NCI-H2227 treated with DMSO at 0.1 percent for 48 hours (cell line): Measurements from ENCODE around the gene PATJ.
"Not testable (repeated sequence)": the region's sequence is repeated elsewhere in the genome, so short reads cannot be mapped to it uniquely, and the experiment has no call there.

Source experiments
- DNase-seq: peaks from one replicate; lab custom pipeline; 2025; lab: John Stamatoyannopoulos, UW

PATJ gene

DNA sequence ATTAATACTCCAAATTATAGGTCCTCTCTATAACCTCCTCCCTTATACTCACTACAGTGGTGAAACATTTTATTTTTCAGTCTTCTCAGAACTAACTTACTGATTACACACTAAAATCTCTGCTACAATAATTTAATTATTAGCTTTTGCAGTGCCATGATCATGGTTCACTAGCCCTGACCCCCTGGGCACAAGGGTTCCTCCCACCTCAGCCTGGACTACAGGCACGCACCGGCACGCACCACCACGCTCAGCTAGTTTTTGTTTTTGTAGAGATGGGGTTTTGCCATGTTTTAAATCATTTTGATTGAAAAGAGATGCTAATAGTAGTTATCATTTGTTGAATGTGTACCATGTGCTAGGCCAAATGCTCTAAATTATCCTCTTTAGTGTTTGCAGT is 6.3 kb downstream of the PATJ start:
- peak; percentile 22 for DNase-seq

DNA sequence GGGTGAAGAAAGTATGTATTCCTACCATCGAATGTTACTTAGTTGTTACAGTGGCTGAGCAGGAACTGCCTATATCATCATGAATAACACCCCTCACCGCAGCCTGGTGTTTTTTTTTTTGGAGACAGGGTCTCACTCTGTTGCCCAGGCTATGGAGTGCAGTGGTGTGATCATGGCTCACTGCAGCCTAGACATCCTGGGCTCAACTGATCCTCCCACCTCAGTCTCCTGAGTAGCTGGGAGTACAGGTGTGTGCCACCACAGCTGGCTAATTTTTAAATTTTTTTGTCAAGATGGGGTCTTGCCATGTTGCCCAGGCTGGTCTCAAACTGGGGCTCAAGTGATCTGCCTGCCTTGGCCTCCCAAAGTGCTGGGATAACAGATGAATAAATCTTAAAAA is 7.3 kb downstream of the PATJ start:
- no peak for DNase-seq

DNA sequence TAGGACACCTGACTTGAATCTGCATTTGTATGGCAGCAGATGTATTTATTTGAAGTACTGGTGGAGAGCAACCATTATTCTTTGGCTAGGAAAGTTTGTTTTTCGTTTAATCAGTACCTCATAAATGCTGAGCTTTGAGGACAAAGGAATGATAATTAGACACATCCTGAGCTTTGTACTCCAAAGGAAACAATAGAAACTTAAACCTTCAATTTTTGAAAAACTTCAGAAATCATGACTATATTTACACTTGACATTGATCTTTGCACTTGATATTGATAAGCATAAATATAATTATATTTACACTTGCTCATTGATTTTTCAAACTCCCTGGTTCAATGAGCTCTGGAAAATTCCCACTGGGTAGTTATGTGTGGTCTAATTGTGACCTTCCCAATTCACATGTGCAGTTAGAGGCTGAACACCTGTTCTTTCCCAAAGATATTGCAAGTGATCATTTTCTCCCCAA is 10.7 kb downstream of the PATJ start:
- no peak for DNase-seq

DNA sequence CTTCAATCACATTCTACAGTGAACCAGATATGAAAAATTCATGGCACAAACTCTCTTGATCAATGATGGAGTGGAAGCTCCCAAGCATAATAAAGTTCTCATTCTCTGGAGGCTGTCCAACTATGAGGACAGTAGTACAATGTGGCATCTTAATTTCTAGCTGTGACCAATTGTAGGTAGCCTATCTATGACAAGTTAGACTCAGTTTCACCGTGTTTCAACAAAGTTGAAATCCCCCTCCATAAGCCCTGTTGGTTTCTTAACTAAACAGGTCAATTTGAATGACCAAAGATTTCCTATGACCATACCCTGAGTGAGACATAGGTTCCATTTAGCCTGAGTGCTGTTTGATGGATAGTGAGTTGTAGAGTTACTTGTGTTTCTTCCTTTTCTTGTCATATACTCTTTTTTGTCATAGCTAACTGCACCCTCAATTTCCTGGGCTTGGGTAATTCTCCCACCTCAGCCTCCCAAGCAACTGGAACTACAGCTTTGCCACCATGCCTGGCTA is 11.8 kb downstream of the PATJ start:
- no peak for DNase-seq

DNA sequence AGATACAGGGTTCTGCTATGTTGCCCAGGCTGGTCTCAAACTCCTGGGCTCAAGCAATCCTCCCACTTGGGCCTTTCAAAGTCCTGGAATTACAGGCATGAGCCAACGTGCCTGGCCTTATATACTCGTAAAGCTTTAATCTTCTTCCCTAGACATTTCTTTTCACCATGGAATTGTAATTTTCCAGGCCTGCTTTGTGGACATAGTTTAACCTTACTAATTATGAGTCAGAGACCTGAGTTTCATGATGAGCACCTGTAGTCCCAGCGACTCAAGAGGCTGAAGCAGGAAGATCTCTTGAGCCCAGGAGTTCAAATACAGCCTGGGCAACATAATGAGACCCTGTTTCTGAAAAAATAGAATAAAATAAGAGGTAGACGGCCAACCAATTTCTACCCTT is 12.3 kb downstream of the PATJ start:
- DNase-seq, result no peak

DNA sequence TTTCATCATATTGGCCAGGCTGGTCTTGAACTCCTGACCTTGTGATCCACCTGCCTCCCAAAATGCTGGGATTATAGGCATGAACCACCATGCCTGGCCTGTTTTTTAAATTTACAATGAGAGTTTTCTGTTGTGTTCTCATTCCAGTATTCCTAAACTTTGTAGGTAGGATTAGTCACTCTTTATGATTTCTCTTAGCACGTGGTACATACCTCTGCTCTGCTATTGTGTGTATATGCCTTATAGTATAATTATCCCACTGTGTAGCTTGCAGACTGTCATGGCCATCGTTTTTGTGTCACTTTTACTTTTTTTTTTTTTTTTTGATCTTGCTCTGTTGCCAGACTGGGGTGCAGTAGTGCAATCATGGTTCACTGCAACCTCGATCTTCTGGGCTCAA is 14.5 kb downstream of the PATJ start:
- no peak for DNase-seq

DNA sequence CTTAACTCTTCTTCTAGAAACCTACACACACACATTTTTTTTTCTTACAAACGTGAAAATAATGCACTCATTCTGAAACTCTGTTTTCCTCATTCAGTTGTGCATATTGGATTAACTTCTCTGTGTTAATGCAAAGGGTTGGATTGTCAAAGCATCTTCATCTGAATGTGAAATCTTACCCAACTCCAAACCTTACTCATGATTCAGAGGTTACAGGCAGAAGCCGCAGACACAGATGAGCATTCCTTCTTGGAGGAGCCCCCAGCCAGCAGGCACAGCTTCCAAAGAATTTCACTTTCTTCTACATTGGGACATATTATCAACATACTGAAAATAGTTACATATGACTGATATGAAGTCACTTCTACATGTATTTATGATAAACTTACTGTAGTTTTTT is 15.7 kb downstream of the PATJ start:
- no peak for DNase-seq

DNA sequence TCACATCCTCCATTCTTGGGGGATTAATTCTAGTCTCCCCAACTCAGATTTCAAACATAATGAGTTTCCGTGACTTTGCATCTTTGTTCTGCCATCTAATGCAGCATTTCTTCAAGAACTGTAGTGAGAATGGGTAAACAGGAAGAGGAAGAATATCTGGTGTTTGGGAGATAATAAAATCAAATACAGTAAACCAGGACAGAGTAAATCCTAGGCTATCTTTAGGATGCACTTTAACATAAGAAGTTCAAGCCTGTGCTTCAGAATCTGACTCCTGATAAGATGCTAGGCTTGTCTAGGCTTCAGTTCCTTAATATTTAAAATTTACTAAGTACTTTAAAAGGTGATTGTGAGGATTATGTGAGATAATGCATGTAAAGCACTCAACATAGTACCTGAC is 27.9 kb downstream of the PATJ start:
- DNase-seq, result no peak

DNA sequence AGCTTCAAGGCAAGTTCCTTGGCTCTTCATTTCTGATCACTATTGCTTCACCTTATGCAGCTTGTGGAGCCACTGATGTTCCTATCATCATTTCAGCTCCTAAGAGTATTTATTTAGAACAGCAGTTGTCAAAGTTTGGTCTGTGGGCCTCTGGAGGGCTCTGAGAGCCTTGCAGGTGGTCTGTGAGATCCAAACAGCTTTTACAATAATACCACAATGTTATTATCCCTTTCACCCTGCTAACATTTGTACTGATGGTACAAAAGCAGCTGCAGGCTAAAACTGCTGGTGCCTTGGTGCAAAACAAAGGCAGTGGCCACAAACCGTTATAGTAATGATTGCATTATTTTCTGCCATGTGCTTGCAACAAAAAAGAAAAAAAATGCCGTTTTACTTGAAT is 33.8 kb downstream of the PATJ start:
- peak; percentile 24 for DNase-seq

DNA sequence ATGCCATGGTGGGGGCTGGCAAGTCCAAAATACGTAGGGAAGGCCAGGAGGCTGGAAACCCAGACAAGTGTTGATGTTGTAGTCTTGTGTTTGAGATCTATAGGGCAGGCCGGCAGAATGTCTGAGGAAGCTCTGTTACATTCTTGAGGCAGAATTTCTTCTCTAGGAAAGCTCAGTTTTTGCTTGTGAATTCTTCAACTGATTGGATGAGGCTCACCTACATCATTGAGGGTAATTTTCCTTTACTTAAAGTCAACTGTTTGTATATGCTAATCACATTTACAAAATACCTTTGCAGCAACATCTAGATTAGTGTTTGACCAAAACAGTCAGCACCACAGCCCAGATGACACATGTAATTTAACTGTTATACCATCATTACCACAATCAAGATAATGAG is 37.0 kb downstream of the PATJ start:
- no peak for DNase-seq

DNA sequence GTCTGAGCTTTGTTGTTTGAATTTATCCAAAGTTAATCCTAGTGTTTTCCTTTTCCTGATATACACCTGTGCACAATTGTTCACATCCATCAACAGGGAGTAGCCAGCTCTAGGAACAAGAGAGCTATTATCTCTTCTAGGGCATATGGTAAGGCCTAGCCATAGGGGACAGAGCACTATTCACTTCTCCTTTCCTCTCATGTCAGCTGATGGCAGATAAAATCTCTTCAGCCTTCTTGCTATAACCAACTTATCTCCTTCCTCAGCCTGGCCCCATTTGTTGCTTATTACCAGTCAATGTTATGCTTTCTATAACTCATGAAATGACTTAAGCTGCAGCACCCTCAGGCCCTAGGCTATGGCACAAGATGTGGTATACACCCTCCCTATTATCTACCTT is 38.9 kb downstream of the PATJ start:
- DNase-seq, result no peak

DNA sequence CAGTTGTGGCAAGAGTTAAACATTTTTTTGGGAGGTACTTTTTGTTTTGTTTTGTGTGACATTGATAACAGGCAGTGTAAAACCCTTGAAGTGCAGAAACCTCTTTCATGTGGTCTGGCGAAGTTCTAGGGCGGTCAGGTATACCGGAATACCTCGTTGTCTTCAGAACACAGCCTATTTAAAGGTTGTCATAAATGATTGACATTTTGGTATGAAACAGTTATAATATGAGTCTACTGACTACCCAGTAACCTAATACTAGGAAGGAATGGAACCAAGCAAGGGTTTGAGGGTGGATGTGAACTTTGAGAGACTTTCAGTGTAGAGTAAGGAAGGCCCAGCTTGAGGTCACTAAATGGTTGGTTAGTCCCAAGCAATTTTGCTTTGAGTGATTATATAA is 40.5 kb downstream of the PATJ start:
- no peak for DNase-seq

DNA sequence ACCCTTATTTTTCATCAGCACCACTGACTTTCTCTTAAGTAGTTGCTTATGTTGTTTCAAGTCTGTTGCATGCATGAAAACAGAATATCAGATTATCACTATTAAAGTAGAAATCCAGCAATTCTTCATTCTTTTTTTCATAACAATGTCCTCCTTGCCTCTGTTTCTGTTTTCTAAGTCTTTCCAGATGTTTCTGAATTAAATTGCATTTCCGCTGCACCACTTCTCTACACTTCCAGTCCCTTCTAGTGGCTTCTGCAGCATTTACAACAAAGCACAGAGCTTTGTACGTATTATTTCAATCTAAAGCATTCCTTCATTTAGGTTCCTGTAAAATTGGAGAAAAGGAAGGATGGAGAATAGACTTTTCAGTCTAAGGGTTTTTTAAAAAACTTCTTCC is 42.4 kb downstream of the PATJ start:
- DNase-seq, result no peak

DNA sequence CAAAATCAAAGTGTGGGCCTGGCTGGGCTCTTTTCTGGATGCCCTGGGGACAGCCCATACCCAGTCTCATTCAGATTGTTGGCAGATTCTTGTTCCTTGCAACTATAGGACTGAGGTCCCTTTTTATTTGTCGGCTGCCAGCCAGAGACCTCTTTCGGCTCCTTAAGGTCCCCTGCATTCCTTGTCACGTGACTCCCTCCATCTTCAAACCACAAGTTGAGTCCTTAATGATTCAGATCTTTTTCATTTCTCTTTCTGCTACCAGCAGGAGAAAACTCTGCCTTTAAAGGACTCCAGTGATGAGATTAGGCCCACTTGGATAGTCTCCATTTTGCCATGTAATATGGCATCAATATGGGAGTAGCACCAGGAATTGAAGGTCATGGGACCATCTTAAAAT is 48.6 kb downstream of the PATJ start:
- no peak for DNase-seq

DNA sequence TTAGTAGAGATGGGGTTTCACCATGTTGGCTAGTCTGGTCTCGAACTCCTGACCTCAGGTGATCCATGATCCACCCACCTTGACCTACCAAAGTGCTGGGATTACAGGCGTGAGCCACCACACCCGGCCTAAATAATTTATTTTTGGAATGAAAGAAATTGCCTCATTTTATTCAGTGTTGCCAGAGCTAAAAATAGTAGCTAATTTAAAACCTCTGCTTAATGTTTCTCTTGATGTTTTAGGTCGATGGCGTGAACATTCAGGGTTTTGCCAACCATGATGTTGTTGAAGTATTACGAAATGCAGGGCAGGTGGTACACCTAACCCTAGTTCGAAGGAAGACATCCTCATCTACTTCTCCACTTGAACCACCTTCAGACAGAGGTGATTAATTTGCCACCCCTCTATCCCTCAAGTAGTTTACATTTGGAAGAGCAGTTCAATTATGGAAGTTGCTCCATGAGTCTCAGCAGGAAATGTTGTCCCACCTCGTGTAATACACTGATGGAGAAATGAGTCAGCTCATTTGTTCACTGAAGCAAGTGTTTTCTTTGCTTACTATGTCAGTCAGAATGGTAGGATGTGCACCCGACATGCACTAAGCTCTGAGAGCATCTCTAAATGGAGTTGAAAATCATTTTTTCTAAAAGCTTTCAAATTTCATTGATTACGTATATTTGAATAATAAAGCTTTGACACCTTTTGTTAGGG is 54.9 kb downstream of the PATJ start:
- DNase-seq, result no peak

DNA sequence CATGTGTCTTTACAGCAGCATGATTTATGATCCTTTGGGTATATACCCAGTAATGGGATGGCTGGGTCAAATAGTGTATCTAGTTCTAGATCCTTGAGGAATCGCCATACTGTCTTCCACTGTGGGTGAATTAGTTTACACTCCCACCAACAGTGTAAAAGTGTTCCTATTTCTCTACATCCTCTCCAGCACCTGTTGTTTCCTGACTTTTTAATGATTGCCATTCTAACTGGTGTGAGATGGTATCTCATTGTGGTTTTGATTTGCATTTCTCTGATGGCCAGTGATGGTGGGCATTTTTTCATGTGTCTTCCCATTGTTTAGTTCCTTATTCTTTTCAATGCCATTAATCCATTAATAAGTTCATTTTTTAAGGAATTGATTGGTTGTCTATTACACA is 58.8 kb downstream of the PATJ start:
- DNase-seq, result not testable (repeated sequence)

DNA sequence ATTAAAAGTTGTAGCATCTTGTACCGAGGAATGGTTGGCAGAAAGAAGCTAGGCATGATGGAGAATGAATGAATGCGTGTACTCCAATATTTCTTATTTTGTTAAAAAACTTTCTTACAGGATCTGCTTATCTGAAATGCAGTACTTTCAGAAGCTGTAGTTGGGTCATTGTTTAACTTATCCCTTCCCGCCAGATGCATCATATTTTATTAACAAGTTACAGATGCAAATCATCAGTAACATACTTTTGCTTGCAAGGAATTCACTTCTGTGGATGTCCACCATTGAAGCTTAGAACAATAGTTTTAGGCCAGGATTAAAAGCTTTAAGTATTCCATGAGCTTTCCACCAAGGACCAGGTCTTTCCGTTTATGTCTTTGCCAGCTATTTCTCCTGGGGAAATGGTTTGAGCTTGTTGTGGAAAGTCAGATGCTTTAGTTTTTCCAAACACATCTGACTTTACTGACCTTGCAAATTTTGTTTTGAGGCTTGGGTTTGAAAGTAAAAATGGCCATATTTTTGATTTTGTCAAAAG is 65.4 kb downstream of the PATJ start:
- DNase-seq, result no peak

DNA sequence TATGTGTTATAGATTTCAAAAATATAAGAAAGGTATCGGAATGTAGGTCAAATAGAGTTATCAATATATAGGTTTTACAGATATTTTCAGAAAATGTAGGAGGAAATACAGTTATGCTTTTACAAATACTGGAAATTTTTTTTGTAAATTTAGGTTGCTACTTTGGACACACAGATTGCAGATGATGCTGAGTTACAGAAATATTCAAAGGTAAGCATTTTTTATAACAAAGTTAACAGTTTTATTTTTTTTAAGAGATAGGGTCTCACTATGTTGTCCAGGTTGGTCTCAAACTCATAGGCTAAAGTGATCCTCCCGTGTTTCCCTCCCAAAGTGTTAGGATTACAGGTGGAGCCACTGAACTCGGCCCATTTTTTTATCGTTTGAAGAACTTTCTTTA is 66.0 kb downstream of the PATJ start:
- no peak for DNase-seq

DNA sequence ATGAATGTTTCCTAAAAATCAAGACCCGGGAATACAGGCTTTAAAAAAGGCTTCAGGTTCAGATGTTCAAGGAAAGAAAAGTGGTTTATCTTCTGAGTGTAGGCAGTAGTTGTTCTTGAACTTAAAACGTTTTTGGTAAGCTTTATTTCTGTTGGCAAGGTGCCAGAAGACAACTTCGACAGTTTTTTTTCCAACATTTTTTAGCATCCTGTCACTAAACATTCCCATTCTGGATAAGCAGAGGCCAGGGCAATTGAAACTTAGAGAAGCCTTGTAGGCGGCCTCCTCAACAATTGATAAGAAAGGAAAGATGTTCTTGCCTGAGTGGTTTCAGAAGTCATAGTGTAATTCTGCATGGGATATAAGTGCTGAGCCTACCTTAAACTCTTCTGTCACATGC is 66.7 kb downstream of the PATJ start:
- no peak for DNase-seq

DNA sequence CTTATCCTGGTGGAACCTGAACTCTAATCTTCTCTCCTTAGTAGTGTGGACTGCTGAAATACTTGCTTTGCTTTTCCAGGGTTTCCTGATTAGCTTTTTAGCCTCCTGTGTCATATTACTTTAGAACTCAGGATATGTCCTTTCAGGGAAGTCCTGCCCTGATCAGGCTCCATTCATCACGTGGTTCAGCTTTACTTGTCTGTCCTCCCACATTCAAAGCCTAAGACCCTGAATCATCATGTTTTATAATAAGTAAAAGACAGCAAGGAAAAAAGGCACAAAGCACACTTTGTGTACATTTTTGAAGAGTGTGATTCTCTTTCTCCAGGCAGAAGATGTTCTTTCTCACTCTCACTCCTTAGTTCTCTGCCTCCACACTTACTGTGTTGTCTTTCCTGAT is 70.6 kb downstream of the PATJ start:
- no peak for DNase-seq

DNA sequence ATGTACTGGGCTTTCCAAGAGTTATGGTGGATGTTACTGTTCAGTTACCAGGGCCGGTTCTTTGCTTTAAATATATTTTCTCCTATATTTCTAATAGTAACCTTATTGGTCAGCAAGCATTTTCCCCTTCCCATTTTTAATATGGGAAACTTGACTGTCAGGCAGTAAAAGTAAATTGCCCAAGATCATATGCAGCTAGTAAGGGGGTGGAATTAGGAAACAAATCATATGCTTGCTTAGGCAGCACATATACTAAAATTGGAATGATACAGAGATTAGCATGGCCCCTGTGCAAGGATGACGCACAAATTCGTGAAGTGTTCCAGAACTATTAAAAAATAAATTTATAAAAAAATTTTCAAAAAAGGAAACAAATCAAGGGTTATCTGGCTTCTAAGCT is 73.9 kb downstream of the PATJ start:
- no peak for DNase-seq

DNA sequence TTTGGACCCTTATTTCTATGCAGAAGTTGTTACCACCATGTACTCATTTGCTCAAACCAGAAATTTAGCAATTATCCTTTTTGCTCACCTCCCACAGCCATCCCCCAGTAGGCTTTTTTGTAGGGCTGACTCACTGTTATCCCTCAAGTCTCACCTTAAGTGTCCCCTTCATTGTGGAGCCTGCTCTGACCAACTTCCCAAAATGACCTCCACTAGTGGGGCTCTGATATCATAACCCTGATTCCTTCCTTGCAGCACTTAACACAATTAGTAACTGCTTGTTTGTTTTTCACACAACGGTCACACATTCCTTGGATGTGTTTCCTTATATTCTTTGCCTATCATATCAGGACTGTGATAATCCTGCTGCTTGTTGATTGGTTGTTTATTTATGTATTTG is 76.7 kb downstream of the PATJ start:
- no peak for DNase-seq

DNA sequence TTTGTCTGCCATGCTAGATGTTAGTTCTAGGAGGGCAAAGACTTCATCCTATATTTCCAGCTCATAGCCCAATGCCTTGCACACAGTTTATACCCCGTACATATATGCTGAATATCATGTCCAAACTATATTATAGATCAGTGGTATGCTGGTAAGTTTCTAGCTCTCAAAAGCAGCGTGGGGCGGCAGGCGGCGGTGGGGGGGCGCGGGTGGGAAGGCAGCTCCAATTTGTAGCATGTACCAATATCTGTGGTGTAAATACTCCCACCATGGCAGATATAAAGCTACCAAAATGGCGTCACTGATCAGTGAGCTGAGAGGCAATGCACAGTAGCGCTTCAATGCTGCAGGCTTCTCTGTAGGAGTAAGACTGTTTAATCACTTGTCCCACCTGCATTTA is 77.1 kb downstream of the PATJ start:
- DNase-seq, result no peak

DNA sequence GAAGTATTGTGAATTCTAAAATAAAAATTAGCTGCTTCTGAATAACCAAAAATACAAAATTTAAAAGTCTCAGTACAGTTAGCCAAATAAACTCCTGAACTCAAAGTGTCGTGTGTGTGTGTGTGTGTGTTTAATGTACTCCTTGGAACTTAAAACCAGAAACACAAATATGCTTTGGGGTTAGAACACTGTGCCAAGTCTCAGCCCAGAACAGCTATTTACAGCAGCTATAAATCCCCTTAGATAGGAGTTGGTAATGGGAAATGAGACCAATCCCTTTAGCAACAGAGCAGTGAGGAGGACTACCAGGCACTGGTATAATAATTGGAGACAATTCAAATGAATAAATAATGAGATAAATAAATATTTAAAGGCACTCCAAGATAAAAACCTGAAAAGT is 83.1 kb downstream of the PATJ start:
- no peak for DNase-seq
